ENCODE results near the gene NFIB. TPM values are rescaled to one million over a fixed set of nuclear protein-coding genes. Genes with fewer than 3 reads are reported as not detected.

NFIB gene
- total RNA-seq, 5 donors from 2014 or later (not counting 1 experiment from before 2014, with no cell fraction given), result 0.15 to 0.89 (median 0.39) TPM; not detected in 1

DNA sequence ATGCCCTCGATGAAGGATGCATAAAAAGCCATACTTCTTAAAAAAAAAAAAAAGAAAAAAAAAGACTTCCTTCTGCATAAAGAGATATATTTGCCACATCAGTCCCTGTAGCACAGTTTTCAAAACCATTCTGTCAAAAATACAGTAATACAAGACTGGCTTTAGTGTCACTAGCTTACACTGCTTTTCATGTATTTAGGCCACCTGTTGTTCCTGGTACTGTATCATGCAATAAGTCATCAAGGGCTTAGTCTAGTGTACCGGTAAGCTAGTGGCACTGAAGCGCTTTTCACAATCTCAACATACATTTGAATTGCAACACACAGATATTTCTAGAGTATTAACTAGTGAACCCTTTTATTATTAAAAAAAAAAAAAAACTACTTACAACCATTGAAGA lies 231.2 kb downstream of the NFIB start:
- POLR2A ChIA-PET, result no interaction called here
- DNase-seq, result no peak

DNA sequence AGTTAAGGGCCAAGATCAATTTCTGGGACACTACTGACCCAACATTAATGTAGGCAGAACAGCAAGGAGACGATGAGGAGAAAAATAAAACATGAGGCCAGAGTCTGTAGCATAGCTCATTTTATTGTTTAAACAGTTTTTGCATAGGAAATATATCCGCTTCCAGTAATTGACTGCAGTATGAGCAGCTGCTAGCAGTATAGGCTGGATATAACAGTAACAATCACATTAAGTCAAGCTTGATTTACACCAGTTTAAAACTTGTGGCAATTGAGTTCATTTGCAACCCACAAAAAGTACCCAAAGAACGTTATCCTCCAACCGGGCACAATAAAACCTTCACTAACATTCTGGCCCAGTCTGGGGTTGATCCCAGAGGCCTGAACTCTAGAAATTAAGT lies 232.2 kb downstream of the NFIB start:
- H3K36me3 Mint-ChIP-seq, result no peaks in the 10 kb centered on the region
- H3K9me3 ChIP-seq, result no peaks in the 10 kb centered on the region
- peaks cover 0 to 6% (median 4%) of the 10 kb centered on the region in 3 donors for H3K9me3 Mint-ChIP-seq
- H3K27ac ChIP-seq (ENCODE audit: low read length), result no peak overlapping the region
- ChIA-PET CTCF (no interaction called here), POLR2A (interaction anchor here in 1 of 2 donors (0.6 kb wide), 1 partner anchor 747 kb away, joined by 3 read pairs; no protein-coding TSS in a partner anchor)
- no CpG with 5 or more reads among the region's 4 CpGs for WGBS (ENCODE audit: insufficient coverage)
- H3K4me3 ChIP-seq (ENCODE audit: control insufficient read depth in 1 of 2, extremely low read depth in 1 of 2, low read length in 1 of 2), result no peak overlapping the region
- H3K4me3 Mint-ChIP-seq, result no peak overlapping the region
- no peaks in the 10 kb centered on the region for H3K36me3 ChIP-seq (ENCODE audit: control insufficient read depth in 2 of 2, extremely low read depth in 1 of 2, insufficient read depth in 1 of 2, low read length in 1 of 2)
- H3K27me3 ChIP-seq (replicated peaks in 1 of 2; ENCODE audit: control insufficient read depth in 2 of 2, extremely low read depth in 1 of 2, insufficient read depth in 2 of 2, low read length in 1 of 2), result no peaks in the 10 kb centered on the region
- H3K4me1 ChIP-seq (ENCODE audit: control insufficient read depth in 1 of 2, extremely low read depth in 1 of 2, insufficient read depth in 2 of 2, low read length in 2 of 2), result no peaks in the 10 kb centered on the region
- ATAC-seq (replicated peaks in 1 of 4) (no peak), DNase-seq (no peak)
- no peaks in the 10 kb centered on the region for H3K27me3 Mint-ChIP-seq
- no peak overlapping the region for H3K27ac Mint-ChIP-seq
- H3K4me1 Mint-ChIP-seq, result no peaks in the 10 kb centered on the region

More for the DNA sequence above, 231.2 kb downstream of the NFIB start:
- Mint-ChIP-seq H3K4me3 (no peak overlapping the region), H3K27me3 (no peaks in the 10 kb centered on the region), H3K9me3 (peaks cover 0 to 6% (median 2%) of the 10 kb centered on the region in 3 donors), H3K27ac (no peak overlapping the region), H3K36me3 (no peaks in the 10 kb centered on the region), H3K4me1 (no peaks in the 10 kb centered on the region)
- ATAC-seq (replicated peaks in 1 of 4), result no peak
- Histone ChIP-seq H3K36me3 (ENCODE audit: control insufficient read depth in 2 of 2, extremely low read depth in 1 of 2, insufficient read depth in 1 of 2, low read length in 1 of 2) (no peaks in the 10 kb centered on the region), H3K4me1 (ENCODE audit: control insufficient read depth in 1 of 2, extremely low read depth in 1 of 2, insufficient read depth in 2 of 2, low read length in 2 of 2) (no peaks in the 10 kb centered on the region), H3K27me3 (replicated peaks in 1 of 2; ENCODE audit: control insufficient read depth in 2 of 2, extremely low read depth in 1 of 2, insufficient read depth in 2 of 2, low read length in 1 of 2) (no peaks in the 10 kb centered on the region), H3K27ac (ENCODE audit: low read length) (no peak overlapping the region), H3K9me3 (no peaks in the 10 kb centered on the region), H3K4me3 (ENCODE audit: control insufficient read depth in 1 of 2, extremely low read depth in 1 of 2, low read length in 1 of 2) (no peak overlapping the region)
- WGBS (ENCODE audit: insufficient coverage), result no CpG with 5 or more reads among the region's 3 CpGs
- CTCF ChIA-PET, result interaction anchor here in 1 of 2 donors (0.7 kb wide), 1 partner anchor 30 kb away, joined by 3 read pairs; no protein-coding TSS in a partner anchor

- no peaks in the 10 kb centered on the region for H3K27me3 Mint-ChIP-seq
- no peak overlapping the region for H3K27ac ChIP-seq (ENCODE audit: low read length)
- CTCF ChIA-PET, result no interaction called here
- H3K4me3 Mint-ChIP-seq, result no peak overlapping the region
- 61% methylated on average over 3 of the region's 6 CpGs for WGBS (ENCODE audit: insufficient coverage)
- no peak overlapping the region for H3K27ac Mint-ChIP-seq
- no peaks in the 10 kb centered on the region for H3K36me3 ChIP-seq (ENCODE audit: control insufficient read depth in 2 of 2, extremely low read depth in 1 of 2, insufficient read depth in 1 of 2, low read length in 1 of 2)
- no peaks in the 10 kb centered on the region for H3K27me3 ChIP-seq (replicated peaks in 1 of 2; ENCODE audit: control insufficient read depth in 2 of 2, extremely low read depth in 1 of 2, insufficient read depth in 2 of 2, low read length in 1 of 2)
- POLR2A ChIA-PET, result no interaction called here
- peaks cover 0 to 6% (median 4%) of the 10 kb centered on the region in 3 donors for H3K9me3 Mint-ChIP-seq
- H3K4me1 Mint-ChIP-seq, result no peaks in the 10 kb centered on the region
- no peaks in the 10 kb centered on the region for H3K36me3 Mint-ChIP-seq
- ATAC-seq (replicated peaks in 1 of 4), result no peak
- no peak for DNase-seq
- no peaks in the 10 kb centered on the region for H3K9me3 ChIP-seq
- H3K4me3 ChIP-seq (ENCODE audit: control insufficient read depth in 1 of 2, extremely low read depth in 1 of 2, low read length in 1 of 2), result no peak overlapping the region
- no peaks in the 10 kb centered on the region for H3K4me1 ChIP-seq (ENCODE audit: control insufficient read depth in 1 of 2, extremely low read depth in 1 of 2, insufficient read depth in 2 of 2, low read length in 2 of 2)
Observed at GRCh38 chr9:14080959-14081542, 232.9 kb downstream of the NFIB start.

DNA sequence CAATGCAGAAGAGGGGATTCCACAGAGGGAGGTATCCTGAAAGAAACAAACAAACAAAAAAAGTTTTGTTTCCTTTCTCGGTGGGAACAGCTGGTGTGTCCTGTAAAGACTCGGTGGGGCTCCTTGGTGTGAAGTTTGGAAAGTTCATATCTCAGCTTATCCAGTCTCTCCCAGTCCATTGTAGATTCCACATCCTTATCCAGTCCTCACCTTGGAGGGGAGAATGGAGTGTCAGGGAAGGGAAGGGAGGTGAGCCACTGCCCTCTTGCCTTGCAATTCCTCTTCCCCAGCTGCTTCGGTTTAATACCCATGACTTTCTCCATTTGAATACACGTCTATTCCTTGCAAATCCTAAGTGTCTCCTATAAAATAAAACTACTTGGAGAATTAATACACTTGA lies 234.5 kb downstream of the NFIB start:
- ATAC-seq (replicated peaks in 1 of 4), result no peak
- ChIA-PET CTCF (no interaction called here), POLR2A (interaction anchor here in 1 of 2 donors (0.7 kb wide), 1 partner anchor 9 kb away, joined by 7 read pairs; no protein-coding TSS in a partner anchor)
- no peak overlapping the region for H3K4me3 ChIP-seq (ENCODE audit: control insufficient read depth in 1 of 2, extremely low read depth in 1 of 2, low read length in 1 of 2)
- H3K27ac Mint-ChIP-seq, result no peak overlapping the region
- H3K36me3 Mint-ChIP-seq, result no peaks in the 10 kb centered on the region
- peaks cover 0 to 6% (median 4%) of the 10 kb centered on the region in 3 donors for H3K9me3 Mint-ChIP-seq
- no peak for DNase-seq
- H3K9me3 ChIP-seq, result no peaks in the 10 kb centered on the region
- no peaks in the 10 kb centered on the region for H3K4me1 Mint-ChIP-seq
- no peaks in the 10 kb centered on the region for H3K27me3 ChIP-seq (replicated peaks in 1 of 2; ENCODE audit: control insufficient read depth in 2 of 2, extremely low read depth in 1 of 2, insufficient read depth in 2 of 2, low read length in 1 of 2)
- no peak overlapping the region for H3K4me3 Mint-ChIP-seq
- no peaks in the 10 kb centered on the region for H3K36me3 ChIP-seq (ENCODE audit: control insufficient read depth in 2 of 2, extremely low read depth in 1 of 2, insufficient read depth in 1 of 2, low read length in 1 of 2)
- no peaks in the 10 kb centered on the region for H3K4me1 ChIP-seq (ENCODE audit: control insufficient read depth in 1 of 2, extremely low read depth in 1 of 2, insufficient read depth in 2 of 2, low read length in 2 of 2)
- no peak overlapping the region for H3K27ac ChIP-seq (ENCODE audit: low read length)
- H3K27me3 Mint-ChIP-seq, result no peaks in the 10 kb centered on the region
- no CpG with 5 or more reads among the region's 4 CpGs for WGBS (ENCODE audit: insufficient coverage)

- no peak overlapping the region for H3K27ac Mint-ChIP-seq
- no CpG with 5 or more reads among the region's 4 CpGs for WGBS (ENCODE audit: insufficient coverage)
- DNase-seq, result no peak
Observed at GRCh38 chr9:14077672-14078071, 236.3 kb downstream of the NFIB start.

DNA sequence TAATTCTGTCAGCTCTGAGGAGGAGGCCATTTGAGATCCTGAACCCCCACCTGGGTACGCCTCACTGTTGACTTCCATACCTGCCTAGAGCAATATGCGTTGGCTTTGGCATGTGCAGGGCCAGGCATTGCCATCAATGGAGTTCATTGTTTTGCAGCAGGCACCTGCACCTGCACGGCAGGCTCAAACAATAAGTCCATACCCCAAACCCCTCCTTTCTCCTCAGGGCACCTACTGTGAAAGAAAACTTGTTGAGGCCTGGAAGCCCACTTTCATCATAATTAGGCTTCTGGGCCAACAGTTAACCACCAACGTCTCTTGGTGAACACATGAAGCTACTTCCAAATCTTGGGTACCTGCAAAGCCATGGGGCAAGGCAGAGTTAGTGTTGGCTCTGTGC lies 238.7 kb downstream of the NFIB start:
- H3K4me3 ChIP-seq (ENCODE audit: control insufficient read depth in 1 of 2, extremely low read depth in 1 of 2, low read length in 1 of 2), result no peak overlapping the region
- H3K9me3 Mint-ChIP-seq, result peaks cover 0 to 6% (median 3%) of the 10 kb centered on the region in 3 donors
- 89% methylated on average over 3 of the region's 4 CpGs for WGBS (ENCODE audit: insufficient coverage)
- H3K4me3 Mint-ChIP-seq, result no peak overlapping the region
- no peak overlapping the region for H3K27ac Mint-ChIP-seq
- ChIA-PET POLR2A (no interaction called here), CTCF (no interaction called here)
- H3K36me3 ChIP-seq (ENCODE audit: control insufficient read depth in 2 of 2, extremely low read depth in 1 of 2, insufficient read depth in 1 of 2, low read length in 1 of 2), result no peaks in the 10 kb centered on the region
- H3K27me3 Mint-ChIP-seq, result no peaks in the 10 kb centered on the region
- no peaks in the 10 kb centered on the region for H3K4me1 Mint-ChIP-seq
- H3K27me3 ChIP-seq (replicated peaks in 1 of 2; ENCODE audit: control insufficient read depth in 2 of 2, extremely low read depth in 1 of 2, insufficient read depth in 2 of 2, low read length in 1 of 2), result no peaks in the 10 kb centered on the region
- H3K4me1 ChIP-seq (ENCODE audit: control insufficient read depth in 1 of 2, extremely low read depth in 1 of 2, insufficient read depth in 2 of 2, low read length in 2 of 2), result no peaks in the 10 kb centered on the region
- no peak for DNase-seq
- ATAC-seq (replicated peaks in 1 of 4), result no peak
- no peaks in the 10 kb centered on the region for H3K36me3 Mint-ChIP-seq
- no peaks in the 10 kb centered on the region for H3K9me3 ChIP-seq
- H3K27ac ChIP-seq (ENCODE audit: low read length), result no peak overlapping the region

More at GRCh38 chr9:14077672-14078071, 236.3 kb downstream of the NFIB start:
- H3K27ac ChIP-seq (ENCODE audit: low read length), result no peak overlapping the region
- no peak overlapping the region for H3K4me3 ChIP-seq (ENCODE audit: control insufficient read depth in 1 of 2, extremely low read depth in 1 of 2, low read length in 1 of 2)
- H3K36me3 ChIP-seq (ENCODE audit: control insufficient read depth in 2 of 2, extremely low read depth in 1 of 2, insufficient read depth in 1 of 2, low read length in 1 of 2), result no peaks in the 10 kb centered on the region
- Mint-ChIP-seq H3K27me3 (no peaks in the 10 kb centered on the region), H3K4me3 (no peak overlapping the region), H3K36me3 (no peaks in the 10 kb centered on the region), H3K9me3 (peaks cover 0 to 6% (median 4%) of the 10 kb centered on the region in 3 donors), H3K4me1 (no peaks in the 10 kb centered on the region)
- ChIA-PET POLR2A (no interaction called here), CTCF (no interaction called here)
- ATAC-seq (replicated peaks in 1 of 4), result no peak
- H3K4me1 ChIP-seq (ENCODE audit: control insufficient read depth in 1 of 2, extremely low read depth in 1 of 2, insufficient read depth in 2 of 2, low read length in 2 of 2), result no peaks in the 10 kb centered on the region
- no peaks in the 10 kb centered on the region for H3K27me3 ChIP-seq (replicated peaks in 1 of 2; ENCODE audit: control insufficient read depth in 2 of 2, extremely low read depth in 1 of 2, insufficient read depth in 2 of 2, low read length in 1 of 2)
- H3K9me3 ChIP-seq, result no peaks in the 10 kb centered on the region

All from T-cell (primary cell).